WTC11 (cell line): Measurements from ENCODE around the gene NPPA. TPM values are rescaled to one million over a fixed set of nuclear protein-coding genes. Genes with fewer than 3 reads are reported as not detected.
"Not testable (repeated sequence)": the region's sequence is repeated elsewhere in the genome, so short reads cannot be mapped to it uniquely, and the experiment has no call there.

Experiments
- ATAC-seq: fragments of 200-7000 bp; cut with Tn5 transposase; 2 replicates; pipeline ENCODE4 v1.10.0; 2021; ENCODE audit warnings: mild to moderate bottlenecking, moderate library complexity
- Bru-seq: library from RNA; stranded (reverse); fragments of 400-500 nt; gene quantifications from one replicate; lab custom pipeline; 2021; lab: Mats Ljungman, UMichigan
- CTCF ChIA-PET: fragments of 300-600 bp; sonication (Branson Sonifier 250); formaldehyde crosslinking; loops from one replicate; lab custom pipeline; 2021; ENCODE audit warnings: antibody characterized with exemption; lab: Charles Lee
- POLR2A ChIA-PET: fragments of 350-600 bp; sonication (Branson Sonifier 250); formaldehyde crosslinking; loops from one replicate; lab custom pipeline; 2021; ENCODE audit warnings: antibody characterized with exemption; lab: Charles Lee
- DNase-seq: peaks from one replicate; pipeline ENCODE4 v3.0.0; 2021; ENCODE audit warnings: low spot score
- H3K27ac Mint-ChIP-seq: 2 replicates; pipeline ENCODE4 v1.8.0; 2021; ENCODE audit warnings: mixed read lengths
- H3K27me3 Mint-ChIP-seq: 2 replicates; pipeline ENCODE4 v1.8.0; 2021; ENCODE audit warnings: low read depth, mild to moderate bottlenecking, moderate library complexity, mixed read lengths
- H3K36me3 Mint-ChIP-seq: 2 replicates; pipeline ENCODE4 v1.8.0; 2021; ENCODE audit warnings: mixed read lengths
- H3K4me1 Mint-ChIP-seq: 2 replicates; pipeline ENCODE4 v1.8.0; 2022; ENCODE audit warnings: mixed read lengths
- H3K4me3 Mint-ChIP-seq: 2 replicates; pipeline ENCODE4 v1.8.0; 2021; ENCODE audit warnings: mild to moderate bottlenecking, moderate library complexity, mixed read lengths
- H3K9me3 Mint-ChIP-seq: 2 replicates; pipeline ENCODE4 v1.8.0; 2021; ENCODE audit warnings: mixed read lengths
- AFF4 ChIP-seq: sonication (generic); formaldehyde crosslinking; IDR thresholded peaks from 2 replicates; pipeline ENCODE4 v1.8.1; 2023; ENCODE audit warnings: mild to moderate bottlenecking, missing genetic modification reagents, borderline replicate concordance
- ATF2 ChIP-seq: sonication (generic); formaldehyde crosslinking; IDR thresholded peaks from 2 replicates; pipeline ENCODE4 v1.8.1; 2022; ENCODE audit warnings: low read depth, missing genetic modification reagents, borderline replicate concordance
- CREB1 ChIP-seq: sonication (generic); formaldehyde crosslinking; IDR thresholded peaks from 2 replicates; pipeline ENCODE4 v1.8.0; 2023; ENCODE audit warnings: mild to moderate bottlenecking, missing genetic modification reagents
- FOXJ3 ChIP-seq: sonication (generic); formaldehyde crosslinking; IDR thresholded peaks from 2 replicates; pipeline ENCODE4 v1.9.0; 2021; ENCODE audit warnings: missing genetic modification reagents, mild to moderate bottlenecking, borderline replicate concordance
- FOXP1 ChIP-seq: sonication (generic); formaldehyde crosslinking; IDR thresholded peaks from 2 replicates; pipeline ENCODE4 v1.8.0; 2022; ENCODE audit warnings: missing genetic modification reagents, mild to moderate bottlenecking, moderate library complexity, borderline replicate concordance
- GRHL2 ChIP-seq: fragments of 250-450 bp; sonication (Bioruptor Pico); IDR thresholded peaks from 2 replicates; pipeline ENCODE4 v1.8.0; 2022; ENCODE audit warnings: mild to moderate bottlenecking, moderate library complexity; ENCODE audit not compliant: insufficient replicate concordance, severe bottlenecking
- GTF2I ChIP-seq: fragments of 250-450 bp; sonication (Bioruptor Pico); conservative IDR thresholded peaks from 2 replicates; pipeline ENCODE4 v1.4.0; 2021; ENCODE audit warnings: mild to moderate bottlenecking
- NFATC4 ChIP-seq: fragments of 250-450 bp; sonication (Bioruptor Pico); IDR thresholded peaks from 2 replicates; pipeline ENCODE4 v1.9.0; 2021; ENCODE audit warnings: mild to moderate bottlenecking
- PRRX2 ChIP-seq: fragments of 250-450 bp; sonication (Bioruptor Pico); IDR thresholded peaks from 2 replicates; pipeline ENCODE4 v1.8.0; 2021; ENCODE audit warnings: mild to moderate bottlenecking
- RELA ChIP-seq: sonication (generic); formaldehyde crosslinking; IDR thresholded peaks from 2 replicates; pipeline ENCODE4 v1.8.1; 2022; ENCODE audit warnings: missing genetic modification reagents, mild to moderate bottlenecking, borderline replicate concordance
- RORB ChIP-seq: fragments of 250-450 bp; sonication (Bioruptor Pico); IDR thresholded peaks from 2 replicates; pipeline ENCODE4 v1.9.0; 2021; ENCODE audit warnings: mild to moderate bottlenecking
- STAT6 ChIP-seq: sonication (generic); formaldehyde crosslinking; conservative IDR thresholded peaks from 2 replicates; pipeline ENCODE4 v1.8.1; 2023; ENCODE audit warnings: mild to moderate bottlenecking, low read depth, missing genetic modification reagents, moderate library complexity
- TCF7 ChIP-seq: sonication (generic); formaldehyde crosslinking; IDR thresholded peaks from 2 replicates; pipeline ENCODE4 v1.8.0; 2022; ENCODE audit warnings: mild to moderate bottlenecking, low read depth, missing genetic modification reagents, moderate library complexity
- ZNF263 ChIP-seq: sonication (generic); formaldehyde crosslinking; IDR thresholded peaks from 2 replicates; pipeline ENCODE4 v1.8.1; 2022; ENCODE audit warnings: low read depth, mild to moderate bottlenecking, moderate library complexity, missing genetic modification reagents
- ZNF423 ChIP-seq: fragments of 250-450 bp; sonication (Bioruptor Pico); IDR thresholded peaks from 2 replicates; pipeline ENCODE4 v2.1.2; 2022; ENCODE audit warnings: mild to moderate bottlenecking, moderate library complexity
- ZNF425 ChIP-seq: fragments of 250-450 bp; sonication (Bioruptor Pico); conservative IDR thresholded peaks from 2 replicates; pipeline ENCODE4 v1.9.0; 2021; ENCODE audit warnings: mild to moderate bottlenecking
- ZSCAN18 ChIP-seq: fragments of 250-450 bp; sonication (Bioruptor Pico); IDR thresholded peaks from 2 replicates; pipeline ENCODE4 v2.1.2; 2022; ENCODE audit warnings: mild to moderate bottlenecking, moderate library complexity
- long read RNA-seq, 3 experiments: library from RNA in 1 of 3; library from capped mRNA in 1 of 3; library from polyadenylated mRNA in 1 of 3; unstranded in 2 of 3; stranded (forward) in 1 of 3; transcript quantifications; one replicate each; pipeline ENCODE4 v2.0.0, GENCODE V29; 2021
- total RNA-seq: library from RNA; stranded (reverse); gene quantifications from 3 replicates; pipeline ENCODE4 v1.2.3, GENCODE V29; 2021

Gene NPPA
- total RNA-seq: not detected in 3 replicates
- Bru-seq, nascent RNA: not detected
- long read RNA-seq, experiment 1: 0 reads
- long read RNA-seq, experiment 2: 0 reads
- long read RNA-seq, experiment 3: 0 reads

- Mint-ChIP-seq H3K9me3 (no peaks in the 10 kb centered on the region), H3K27me3 (no peaks in the 10 kb centered on the region; the same call in 1 of the 2 replicates), H3K4me3 (no peak within 1 kb of the TSS), H3K4me1 (no peaks in the 10 kb centered on the region), H3K27ac (no peak within 1 kb of the TSS; the same call in 1 of the 2 replicates), H3K36me3 (peaks cover 18% of the 10 kb centered on the region)
- no peak for TF ChIP-seq ZNF423
- TF ChIP-seq PRRX2 (CRISPR knock-in tag): no peak
- no peak for TF ChIP-seq GTF2I (CRISPR knock-in tag)
- TF ChIP-seq NFATC4 (CRISPR knock-in tag): no peak
- no peak for TF ChIP-seq ZSCAN18 (CRISPR knock-in tag)
- no peak for TF ChIP-seq RELA (CRISPR knock-in tag)
- no peak for TF ChIP-seq ZNF263 (CRISPR knock-in tag)
- TF ChIP-seq CREB1 (CRISPR knock-in tag): no peak
- no peak for TF ChIP-seq ZNF425 (CRISPR knock-in tag)
- TF ChIP-seq GRHL2: no peak
- no peak for TF ChIP-seq TCF7 (CRISPR knock-in tag)
- TF ChIP-seq FOXP1 (CRISPR knock-in tag): no peak
- no peak for TF ChIP-seq AFF4 (CRISPR knock-in tag)
- no peak for TF ChIP-seq STAT6 (CRISPR knock-in tag)
- TF ChIP-seq FOXJ3 (CRISPR knock-in tag): no peak
- no peak for TF ChIP-seq ATF2 (CRISPR knock-in tag)
- no peak for TF ChIP-seq RORB
- DNase-seq: no peak
- ChIA-PET CTCF (interaction anchor here (2.1 to 3.5 kb wide), 2 partner anchors 9 to 27 kb away, joined by 5 to 21 read pairs; no protein-coding TSS in a partner anchor), POLR2A (no interaction called here)
- no peak for ATAC-seq
Observed at GRCh38 chr1:11847667-11848372, at the start of gene NPPA. Gene NPPA (minus strand): TSS chr1:11847783. CDS start chr1:11847684, 99 bp downstream.

GRCh38 chr1:11894501-11894900 lies 46.9 kb upstream of the NPPA start:
- ATAC-seq, H3K4me3 Mint-ChIP-seq, H3K27me3 Mint-ChIP-seq, CTCF ChIA-PET, H3K36me3 Mint-ChIP-seq, H3K27ac Mint-ChIP-seq, POLR2A ChIA-PET, H3K9me3 Mint-ChIP-seq, DNase-seq, H3K4me1 Mint-ChIP-seq: not testable (repeated sequence)
